Measurements from ENCODE around the gene NODAL. TPM values are rescaled to one million over a fixed set of nuclear protein-coding genes. Genes with fewer than 3 reads are reported as not detected.

Gene NODAL
- total and polyA plus RNA-seq, 2 of the 4 experiments (the other 2 are of a cell fraction): not detected

DNA sequence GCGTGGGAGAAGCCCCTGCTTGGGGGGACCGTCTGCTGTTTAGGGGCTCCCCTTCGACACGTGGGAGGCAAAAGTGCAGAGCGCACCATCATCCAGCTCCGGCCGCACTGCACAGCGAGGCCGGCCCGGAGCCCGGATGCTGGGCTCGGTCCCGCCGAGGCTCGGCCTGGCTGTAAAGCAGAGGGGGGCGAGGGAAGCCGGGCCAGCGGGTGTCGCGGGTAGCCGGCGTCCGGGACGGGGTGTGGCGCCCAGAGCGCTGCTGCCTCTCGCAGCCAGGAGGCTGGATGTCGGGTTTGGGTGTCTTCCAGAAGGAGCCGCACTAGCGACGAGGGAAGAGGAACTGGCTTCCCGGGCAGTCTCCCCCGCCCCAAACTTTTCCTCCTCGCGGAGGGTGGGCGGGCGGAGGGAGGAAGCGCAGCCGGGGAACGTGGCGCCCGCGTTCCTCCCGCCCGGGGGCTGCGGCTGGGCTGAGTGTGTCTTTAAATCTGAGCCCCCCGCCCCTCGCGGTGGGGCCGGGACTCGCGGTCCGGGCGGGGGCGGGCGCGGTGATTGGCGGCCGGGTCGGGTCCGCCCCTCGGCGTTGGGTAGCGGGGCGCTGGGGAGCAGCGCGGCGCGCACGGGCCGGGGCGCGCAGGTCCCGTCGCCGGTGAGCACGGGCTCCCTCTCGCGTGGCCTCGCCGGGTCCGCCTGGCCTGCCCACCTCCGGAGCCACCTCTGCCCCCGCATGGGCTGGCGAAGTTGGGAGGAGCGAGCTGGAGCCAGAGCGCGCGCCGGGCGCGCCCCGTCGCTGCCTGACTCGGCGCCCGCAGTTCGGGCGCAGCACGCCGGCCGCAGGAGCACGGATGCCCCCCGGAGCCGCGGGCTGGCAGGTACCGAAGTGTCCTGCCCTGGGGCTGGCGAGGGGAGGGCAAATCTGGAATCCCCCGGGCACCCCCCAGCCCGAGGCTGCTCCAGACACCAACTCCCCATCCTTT lies 37.0 kb upstream of the NODAL start, which contains the start of gene PALD1:
Gene PALD1 (plus strand): TSS at position 577 of the 974 bp plus-strand sequence. CDS start 47,185 bp downstream, outside the sequence.
- H3K9ac ChIP-seq (ENCODE audit: low read depth, low read length): no peak within 1 kb of the TSS
- BruUV-seq (replicated peaks): no TSS peak
- peak within 1 kb of the TSS; percentile 60; the same call in 1 of the 2 replicates for H3K4me2 ChIP-seq (ENCODE audit: low read depth, low read length)
- H4K8ac ChIP-seq (ENCODE audit: low read depth in 2 of 2, low read length in 2 of 2): no peak within 1 kb of the TSS
- H3K27me3 ChIP-seq (ENCODE audit: control insufficient read depth, insufficient read depth, low read length): peaks cover 83% of the 10 kb centered on the region
- no peak within 1 kb of the TSS for H3K23ac ChIP-seq (ENCODE audit: low read depth, low read length)
- H3K36me3 ChIP-seq (ENCODE audit: control insufficient read depth, insufficient read depth, low read length): no peaks in the 10 kb centered on the region
- peak within 1 kb of the TSS; percentile 86 for H2AFZ ChIP-seq (replicated peaks; ENCODE audit: low read length, poor library complexity)
- no peak within 1 kb of the TSS for H3K4ac ChIP-seq (ENCODE audit: low read depth, low read length)
- H2BK120ac ChIP-seq (ENCODE audit: low read depth, low read length): no peak within 1 kb of the TSS
- POLR2A ChIA-PET (ENCODE audit: unreplicated experiment): no interaction called here
- peak within 1 kb of the TSS; percentile 40 for H2AK9ac ChIP-seq (replicated peaks; ENCODE audit: low read depth, low read length, poor library complexity)
- no peak within 1 kb of the TSS for H4K91ac ChIP-seq (ENCODE audit: insufficient read depth, low read depth, low read length)
- H3K9me3 ChIP-seq (ENCODE audit: control insufficient read depth, insufficient read depth, low read length): no peaks in the 10 kb centered on the region
- no peak within 1 kb of the TSS for H2AK5ac ChIP-seq (ENCODE audit: low read depth, low read length)
- H2BK15ac ChIP-seq (ENCODE audit: low read depth, low read length): no peak within 1 kb of the TSS
- no peak within 1 kb of the TSS for H2BK20ac ChIP-seq (ENCODE audit: low read depth, low read length)
- H3K4me3 ChIP-seq (ENCODE audit: insufficient read depth, low read depth, low read length): peak within 1 kb of the TSS; percentile 48
- dilution Hi-C loops (cut with HindIII; ENCODE audit: low sequenced_read_pairs, unreplicated experiment): no loop called here
- CTCF ChIA-PET: no interaction called here
- no peaks in the 10 kb centered on the region for H3K4me1 ChIP-seq (ENCODE audit: control insufficient read depth, insufficient read depth, low read length)
- no peak within 1 kb of the TSS for H2BK5ac ChIP-seq (ENCODE audit: low read depth, low read length, poor library complexity, severe bottlenecking)
- H3K27ac ChIP-seq (ENCODE audit: insufficient read depth, low read length): no peak within 1 kb of the TSS
- no peak within 1 kb of the TSS for H3K14ac ChIP-seq (replicated peaks; ENCODE audit: low read depth, low read length)
- no peak within 1 kb of the TSS for H3K18ac ChIP-seq (ENCODE audit: low read depth, low read length)
- ATAC-seq (ENCODE audit: low read depth) (peak; percentile 68), DNase-seq (no peak)
- WGBS, 2 experiments (ENCODE audit: extremely low coverage in 2 of 2, insufficient read length in 1 of 2): 2% methylated on average over 60 of the region's 110 CpGs; no CpG with 5 or more reads in 1 of the 2 experiments
- in situ Hi-C loops (cut with MboI; ENCODE audit: low sequenced_read_pairs): no loop called here
- intact Hi-C loops (cut with micrococcal nuclease): no loop called here
- H4K5ac ChIP-seq (ENCODE audit: low read depth, low read length): no peak within 1 kb of the TSS
- no peaks in the 10 kb centered on the region for H3K79me1 ChIP-seq (ENCODE audit: low read depth in 1 of 2, low read length in 2 of 2)
- H3K9me1 ChIP-seq (ENCODE audit: insufficient read depth, low read length): no peaks in the 10 kb centered on the region
- no peaks in the 10 kb centered on the region for H4K20me1 ChIP-seq (ENCODE audit: insufficient read depth, low read length)
- TF ChIP-seq BHLHE40 (IDR thresholded peaks at IDR 0.05; ENCODE audit: low read depth, low read length): no peak
- no peak for TF ChIP-seq CEBPB (IDR thresholded peaks at IDR 0.05; ENCODE audit: low read depth, low read length)
- no peak for TF ChIP-seq NFE2L2 (IDR thresholded peaks at IDR 0.05; ENCODE audit: low read depth, low read length)
- no peak for TF ChIP-seq RCOR1 (IDR thresholded peaks at IDR 0.05; ENCODE audit: insufficient replicate concordance, low read length)
- no peak for TF ChIP-seq MXI1 (IDR thresholded peaks at IDR 0.05; ENCODE audit: borderline replicate concordance, low read depth, low read length)
- TF ChIP-seq, protein P1, sequence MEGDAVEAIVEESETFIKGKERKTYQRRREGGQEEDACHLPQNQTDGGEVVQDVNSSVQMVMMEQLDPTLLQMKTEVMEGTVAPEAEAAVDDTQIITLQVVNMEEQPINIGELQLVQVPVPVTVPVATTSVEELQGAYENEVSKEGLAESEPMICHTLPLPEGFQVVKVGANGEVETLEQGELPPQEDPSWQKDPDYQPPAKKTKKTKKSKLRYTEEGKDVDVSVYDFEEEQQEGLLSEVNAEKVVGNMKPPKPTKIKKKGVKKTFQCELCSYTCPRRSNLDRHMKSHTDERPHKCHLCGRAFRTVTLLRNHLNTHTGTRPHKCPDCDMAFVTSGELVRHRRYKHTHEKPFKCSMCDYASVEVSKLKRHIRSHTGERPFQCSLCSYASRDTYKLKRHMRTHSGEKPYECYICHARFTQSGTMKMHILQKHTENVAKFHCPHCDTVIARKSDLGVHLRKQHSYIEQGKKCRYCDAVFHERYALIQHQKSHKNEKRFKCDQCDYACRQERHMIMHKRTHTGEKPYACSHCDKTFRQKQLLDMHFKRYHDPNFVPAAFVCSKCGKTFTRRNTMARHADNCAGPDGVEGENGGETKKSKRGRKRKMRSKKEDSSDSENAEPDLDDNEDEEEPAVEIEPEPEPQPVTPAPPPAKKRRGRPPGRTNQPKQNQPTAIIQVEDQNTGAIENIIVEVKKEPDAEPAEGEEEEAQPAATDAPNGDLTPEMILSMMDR (conservative IDR thresholded peaks at IDR 0.05; ENCODE audit: low read depth, low read length): no peak
- TF ChIP-seq, protein P2, sequence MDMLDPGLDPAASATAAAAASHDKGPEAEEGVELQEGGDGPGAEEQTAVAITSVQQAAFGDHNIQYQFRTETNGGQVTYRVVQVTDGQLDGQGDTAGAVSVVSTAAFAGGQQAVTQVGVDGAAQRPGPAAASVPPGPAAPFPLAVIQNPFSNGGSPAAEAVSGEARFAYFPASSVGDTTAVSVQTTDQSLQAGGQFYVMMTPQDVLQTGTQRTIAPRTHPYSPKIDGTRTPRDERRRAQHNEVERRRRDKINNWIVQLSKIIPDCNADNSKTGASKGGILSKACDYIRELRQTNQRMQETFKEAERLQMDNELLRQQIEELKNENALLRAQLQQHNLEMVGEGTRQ (IDR thresholded peaks at IDR 0.05; ENCODE audit: low read depth, low read length): no peak
- no peak for TF ChIP-seq CHD1 (IDR thresholded peaks at IDR 0.05; ENCODE audit: low read depth, low read length)
- no peak for TF ChIP-seq SMC3 (IDR thresholded peaks at IDR 0.05; ENCODE audit: low read depth, low read length)
- TF ChIP-seq, protein P3, sequence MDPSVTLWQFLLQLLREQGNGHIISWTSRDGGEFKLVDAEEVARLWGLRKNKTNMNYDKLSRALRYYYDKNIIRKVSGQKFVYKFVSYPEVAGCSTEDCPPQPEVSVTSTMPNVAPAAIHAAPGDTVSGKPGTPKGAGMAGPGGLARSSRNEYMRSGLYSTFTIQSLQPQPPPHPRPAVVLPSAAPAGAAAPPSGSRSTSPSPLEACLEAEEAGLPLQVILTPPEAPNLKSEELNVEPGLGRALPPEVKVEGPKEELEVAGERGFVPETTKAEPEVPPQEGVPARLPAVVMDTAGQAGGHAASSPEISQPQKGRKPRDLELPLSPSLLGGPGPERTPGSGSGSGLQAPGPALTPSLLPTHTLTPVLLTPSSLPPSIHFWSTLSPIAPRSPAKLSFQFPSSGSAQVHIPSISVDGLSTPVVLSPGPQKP (IDR thresholded peaks at IDR 0.05; ENCODE audit: borderline replicate concordance, low read depth, low read length): no peak
- TF ChIP-seq MAZ (IDR thresholded peaks at IDR 0.05; ENCODE audit: borderline replicate concordance, low read depth, low read length): no peak
- no peak for TF ChIP-seq RAD21 (IDR thresholded peaks at IDR 0.05; ENCODE audit: low read length)
- no peak for TF ChIP-seq MAFK (IDR thresholded peaks at IDR 0.05; ENCODE audit: low read depth, low read length)
- no peak within 1 kb of the TSS for H3K56ac ChIP-seq (ENCODE audit: extremely low read depth, insufficient read depth, low read length)

Measured in IMR-90 (cell line).